Activated naive CD8-positive, alpha-beta T cell treated with anti-CD3 and anti-CD28 coated beads, Interleukin-2, amount 10 ng/mL, durations not matched to agents 7 days and 5 days (primary cell): ENCODE data around the gene VASH1. TPM values are rescaled to one million over a fixed set of nuclear protein-coding genes. Genes with fewer than 3 reads are reported as not detected.
A peak's percentile ranks its signal among the peaks of the same experiment; 100 is the strongest.

ENCODE experiments used
- ATAC-seq: fragments of 150-1000 bp; cut with Tn5 transposase; one replicate; pipeline ENCODE4 v1.10.0; 2021; ENCODE audit warnings: low read depth, moderate library complexity
- POLR2A ChIA-PET: fragments of 350-600 bp; sonication (Branson Sonifier 250); formaldehyde crosslinking; loops from one replicate; lab custom pipeline; 2021; ENCODE audit warnings: antibody characterized with exemption; lab: Charles Lee
- DNase-seq: peaks from one replicate; pipeline ENCODE4 v3.0.0; 2021
- H3K27ac Mint-ChIP-seq: one replicate; pipeline ENCODE4 v1.8.0; 2022; ENCODE audit warnings: mild to moderate bottlenecking, mixed read lengths
- H3K27me3 Mint-ChIP-seq: one replicate; pipeline ENCODE4 v1.8.0; 2022; ENCODE audit warnings: mild to moderate bottlenecking, moderate library complexity, mixed read lengths
- H3K36me3 Mint-ChIP-seq: one replicate; pipeline ENCODE4 v1.8.0; 2021; ENCODE audit warnings: mild to moderate bottlenecking, mixed read lengths
- H3K4me1 Mint-ChIP-seq: one replicate; pipeline ENCODE4 v1.8.0; 2021; ENCODE audit warnings: mixed read lengths
- H3K4me3 Mint-ChIP-seq: one replicate; pipeline ENCODE4 v1.8.0; 2022; ENCODE audit warnings: mild to moderate bottlenecking, moderate library complexity, mixed read lengths
- H3K9me3 Mint-ChIP-seq: one replicate; pipeline ENCODE4 v1.8.0; 2021; ENCODE audit warnings: mixed read lengths
- total RNA-seq, 2 experiments: library from RNA; stranded (reverse); gene quantifications; one replicate each; pipeline ENCODE4 v1.2.3, GENCODE V29; 2021

Gene VASH1
- total RNA-seq, 2 experiments from 2014 or later: 7.0 to 9.0 TPM

- POLR2A ChIA-PET: no interaction called here
- ATAC-seq (no peak), DNase-seq (no peak)
- no peak overlapping the region for H3K27ac Mint-ChIP-seq
- peaks cover 10% of the 10 kb centered on the region for H3K36me3 Mint-ChIP-seq
- peaks cover 2% of the 10 kb centered on the region for H3K4me1 Mint-ChIP-seq
- no peak overlapping the region for H3K4me3 Mint-ChIP-seq
- no peaks in the 10 kb centered on the region for H3K9me3 Mint-ChIP-seq
- no peaks in the 10 kb centered on the region for H3K27me3 Mint-ChIP-seq
Observed at GRCh38 chr14:76793956-76794355, 32.7 kb downstream of the VASH1 start.

GRCh38 chr14:76806446-76806845 lies 45.2 kb downstream of the VASH1 start:
- POLR2A ChIA-PET: no interaction called here
- Mint-ChIP-seq H3K4me1 (peaks cover 14% of the 10 kb centered on the region), H3K9me3 (no peaks in the 10 kb centered on the region), H3K36me3 (peaks cover 19% of the 10 kb centered on the region), H3K4me3 (no peak overlapping the region), H3K27ac (no peak overlapping the region), H3K27me3 (no peaks in the 10 kb centered on the region)
- DNase-seq: no peak
- no peak for ATAC-seq

GRCh38 chr14:76808011-76808410 lies 46.7 kb downstream of the VASH1 start:
- DNase-seq: no peak
- POLR2A ChIA-PET: interaction anchor here (1.4 kb wide), 1 partner anchor 26 kb away, joined by 3 read pairs; no protein-coding TSS in a partner anchor
- no peaks in the 10 kb centered on the region for H3K9me3 Mint-ChIP-seq
- peaks cover 21% of the 10 kb centered on the region for H3K4me1 Mint-ChIP-seq
- no peak overlapping the region for H3K4me3 Mint-ChIP-seq
- no peak for ATAC-seq
- H3K27me3 Mint-ChIP-seq: no peaks in the 10 kb centered on the region
- peaks cover 11% of the 10 kb centered on the region for H3K36me3 Mint-ChIP-seq
- H3K27ac Mint-ChIP-seq: no peak overlapping the region

GRCh38 chr14:76808990-76809389 lies 47.7 kb downstream of the VASH1 start:
- peaks cover 20% of the 10 kb centered on the region for H3K4me1 Mint-ChIP-seq
- H3K4me3 Mint-ChIP-seq: no peak overlapping the region
- H3K36me3 Mint-ChIP-seq: peaks cover 3% of the 10 kb centered on the region
- H3K27me3 Mint-ChIP-seq: no peaks in the 10 kb centered on the region
- H3K9me3 Mint-ChIP-seq: no peaks in the 10 kb centered on the region
- DNase-seq: no peak
- ATAC-seq: no peak
- H3K27ac Mint-ChIP-seq: no peak overlapping the region
- POLR2A ChIA-PET: no interaction called here

GRCh38 chr14:76810525-76810924 lies 49.3 kb downstream of the VASH1 start:
- H3K4me3 Mint-ChIP-seq: peak overlapping the region; percentile 90
- peak overlapping the region; percentile 64 for H3K27ac Mint-ChIP-seq
- H3K27me3 Mint-ChIP-seq: no peaks in the 10 kb centered on the region
- ATAC-seq (no peak), DNase-seq (no peak)
- H3K36me3 Mint-ChIP-seq: no peaks in the 10 kb centered on the region
- no peaks in the 10 kb centered on the region for H3K9me3 Mint-ChIP-seq
- POLR2A ChIA-PET: interaction anchor here (0.7 to 1.0 kb wide), 2 partner anchors 34 to 41 kb away, joined by 3 to 4 read pairs; no protein-coding TSS in a partner anchor
- H3K4me1 Mint-ChIP-seq: peaks cover 20% of the 10 kb centered on the region

- H3K27ac Mint-ChIP-seq: peak overlapping the region; percentile 64
- ATAC-seq (peak; percentile 12), DNase-seq (no peak)
- no peaks in the 10 kb centered on the region for H3K27me3 Mint-ChIP-seq
- peaks cover 20% of the 10 kb centered on the region for H3K4me1 Mint-ChIP-seq
- peak overlapping the region; percentile 90 for H3K4me3 Mint-ChIP-seq
- H3K9me3 Mint-ChIP-seq: no peaks in the 10 kb centered on the region
- no peaks in the 10 kb centered on the region for H3K36me3 Mint-ChIP-seq
- POLR2A ChIA-PET: interaction anchor here (0.7 to 1.0 kb wide), 4 partner anchors 14 to 50 kb away, joined by 3 to 5 read pairs (median 4); no protein-coding TSS in a partner anchor
Observed at GRCh38 chr14:76810953-76811400, 49.7 kb downstream of the VASH1 start.

- Mint-ChIP-seq H3K9me3 (no peaks in the 10 kb centered on the region), H3K4me3 (peak overlapping the region; percentile 90), H3K4me1 (peaks cover 20% of the 10 kb centered on the region), H3K27ac (peak overlapping the region; percentile 64), H3K36me3 (no peaks in the 10 kb centered on the region), H3K27me3 (no peaks in the 10 kb centered on the region)
- ATAC-seq (no peak), DNase-seq (no peak)
- POLR2A ChIA-PET: interaction anchor here (0.7 to 1.2 kb wide), 5 partner anchors 14 to 509 kb away, joined by 3 to 5 read pairs (median 3); partner anchors contain the start of genes GSTZ1 and POMT2
Observed at GRCh38 chr14:76811561-76811960, 50.3 kb downstream of the VASH1 start.

- POLR2A ChIA-PET: interaction anchor here (1.0 to 1.7 kb wide), 9 partner anchors 15 to 508 kb away, joined by 3 to 7 read pairs (median 4); partner anchors contain the start of genes GSTZ1, POMT2 and VASH1
- ATAC-seq: no peak
Observed at GRCh38 chr14:76812093-76812421, 50.8 kb downstream of the VASH1 start.

GRCh38 chr14:76812422-76813383 lies 51.4 kb downstream of the VASH1 start, which contains the start of gene ANGEL1:
Gene ANGEL1, minus strand, starts transcription at chr14:76812882. Its CDS starts 55 bp downstream, at chr14:76812827.
- Mint-ChIP-seq H3K4me3 (peak within 1 kb of the TSS; percentile 90), H3K9me3 (no peaks in the 10 kb centered on the region), H3K27ac (peak within 1 kb of the TSS; percentile 86), H3K4me1 (peaks cover 20% of the 10 kb centered on the region), H3K27me3 (no peaks in the 10 kb centered on the region), H3K36me3 (no peaks in the 10 kb centered on the region)
- ATAC-seq (peak; percentile 93), DNase-seq (peak; percentile 97)
- POLR2A ChIA-PET: interaction anchor here (0.6 to 1.7 kb wide), 9 partner anchors 25 to 508 kb away, joined by 3 to 7 read pairs (median 4); partner anchors contain the start of genes GSTZ1, POMT2 and VASH1

More at GRCh38 chr14:76812093-76812421, 50.8 kb downstream of the VASH1 start:
- Mint-ChIP-seq H3K27me3 (no peaks in the 10 kb centered on the region), H3K9me3 (no peaks in the 10 kb centered on the region), H3K4me1 (peaks cover 20% of the 10 kb centered on the region), H3K36me3 (no peaks in the 10 kb centered on the region), H3K4me3 (peak overlapping the region; percentile 90), H3K27ac (peak overlapping the region; percentile 85)
- no peak for DNase-seq

- DNase-seq (no peak), ATAC-seq (no peak)
- Mint-ChIP-seq H3K4me3 (no peak overlapping the region), H3K27me3 (peaks cover 7% of the 10 kb centered on the region), H3K9me3 (no peaks in the 10 kb centered on the region), H3K27ac (no peak overlapping the region), H3K4me1 (peaks cover 20% of the 10 kb centered on the region), H3K36me3 (no peaks in the 10 kb centered on the region)
- POLR2A ChIA-PET: no interaction called here
Observed at GRCh38 chr14:76814726-76815645, 53.7 kb downstream of the VASH1 start.

GRCh38 chr14:76820700-76821099 lies 59.4 kb downstream of the VASH1 start:
- Mint-ChIP-seq H3K36me3 (no peaks in the 10 kb centered on the region), H3K4me3 (no peak overlapping the region), H3K27me3 (peaks cover 10% of the 10 kb centered on the region), H3K27ac (no peak overlapping the region), H3K9me3 (no peaks in the 10 kb centered on the region), H3K4me1 (no peaks in the 10 kb centered on the region)
- DNase-seq (no peak), ATAC-seq (no peak)
- POLR2A ChIA-PET: no interaction called here

- DNase-seq (no peak), ATAC-seq (no peak)
- Mint-ChIP-seq H3K27me3 (peaks cover 6% of the 10 kb centered on the region), H3K4me1 (no peaks in the 10 kb centered on the region), H3K4me3 (no peak within 1 kb of the TSS), H3K36me3 (no peaks in the 10 kb centered on the region), H3K27ac (no peak within 1 kb of the TSS), H3K9me3 (no peaks in the 10 kb centered on the region)
- POLR2A ChIA-PET: no interaction called here
Observed at GRCh38 chr14:76826122-76826521, 64.9 kb downstream of the VASH1 start, which contains the start of gene LRRC74A. Gene LRRC74A, plus strand, starts transcription at chr14:76826408. Its CDS starts 290 bp downstream, at chr14:76826698.
